ENCODE results near the gene LUC7L.
"Not testable (repeated sequence)": the region's sequence is repeated elsewhere in the genome, so short reads cannot be mapped to it uniquely, and the experiment has no call there.

DNA sequence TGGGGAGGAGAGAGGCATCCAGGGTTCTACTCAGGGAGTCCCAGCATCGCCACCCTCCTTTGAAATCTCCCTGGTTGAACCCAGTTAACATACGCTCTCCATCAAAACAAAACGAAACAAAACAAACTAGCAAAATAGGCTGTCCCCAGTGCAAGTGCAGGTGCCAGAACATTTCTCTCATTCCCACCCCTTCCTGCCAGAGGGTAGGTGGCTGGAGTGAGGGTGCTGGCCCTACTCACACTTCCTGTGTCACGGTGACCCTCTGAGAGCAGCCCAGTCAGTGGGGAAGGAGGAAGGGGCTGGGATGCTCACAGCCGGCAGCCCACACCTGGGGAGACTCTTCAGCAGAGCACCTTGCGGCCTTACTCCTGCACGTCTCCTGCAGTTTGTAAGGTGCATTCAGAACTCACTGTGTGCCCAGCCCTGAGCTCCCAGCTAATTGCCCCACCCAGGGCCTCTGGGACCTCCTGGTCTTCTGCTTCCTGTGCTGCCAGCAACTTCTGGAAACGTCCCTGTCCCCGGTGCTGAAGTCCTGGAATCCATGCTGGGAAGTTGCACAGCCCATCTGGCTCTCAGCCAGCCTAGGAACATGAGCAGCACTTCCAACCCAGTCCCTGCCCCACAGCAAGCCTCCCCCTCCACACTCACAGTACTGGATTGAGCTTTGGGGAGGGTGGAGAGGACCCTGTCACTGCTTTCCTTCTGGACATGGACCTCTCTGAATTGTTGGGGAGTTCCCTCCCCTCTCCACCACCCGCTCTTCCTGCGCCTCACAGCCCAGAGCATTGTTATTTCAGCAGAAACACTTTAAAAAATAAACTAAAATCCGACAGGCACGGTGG lies 55.1 kb downstream of the LUC7L start:
- TF ChIP-seq, protein P1, sequence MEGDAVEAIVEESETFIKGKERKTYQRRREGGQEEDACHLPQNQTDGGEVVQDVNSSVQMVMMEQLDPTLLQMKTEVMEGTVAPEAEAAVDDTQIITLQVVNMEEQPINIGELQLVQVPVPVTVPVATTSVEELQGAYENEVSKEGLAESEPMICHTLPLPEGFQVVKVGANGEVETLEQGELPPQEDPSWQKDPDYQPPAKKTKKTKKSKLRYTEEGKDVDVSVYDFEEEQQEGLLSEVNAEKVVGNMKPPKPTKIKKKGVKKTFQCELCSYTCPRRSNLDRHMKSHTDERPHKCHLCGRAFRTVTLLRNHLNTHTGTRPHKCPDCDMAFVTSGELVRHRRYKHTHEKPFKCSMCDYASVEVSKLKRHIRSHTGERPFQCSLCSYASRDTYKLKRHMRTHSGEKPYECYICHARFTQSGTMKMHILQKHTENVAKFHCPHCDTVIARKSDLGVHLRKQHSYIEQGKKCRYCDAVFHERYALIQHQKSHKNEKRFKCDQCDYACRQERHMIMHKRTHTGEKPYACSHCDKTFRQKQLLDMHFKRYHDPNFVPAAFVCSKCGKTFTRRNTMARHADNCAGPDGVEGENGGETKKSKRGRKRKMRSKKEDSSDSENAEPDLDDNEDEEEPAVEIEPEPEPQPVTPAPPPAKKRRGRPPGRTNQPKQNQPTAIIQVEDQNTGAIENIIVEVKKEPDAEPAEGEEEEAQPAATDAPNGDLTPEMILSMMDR (IDR thresholded peaks at IDR 0.05) = not testable (repeated sequence)
- not testable (repeated sequence) for TF ChIP-seq POLR2A (IDR thresholded peaks at IDR 0.05)
